ENCODE results near the gene HOXC6. TPM values are rescaled to one million over a fixed set of nuclear protein-coding genes. Genes with fewer than 3 reads are reported as not detected.
"Not testable (repeated sequence)": the region's sequence is repeated elsewhere in the genome, so short reads cannot be mapped to it uniquely, and the experiment has no call there.

Gene HOXC6
- polyA plus RNA-seq, 3 donors, result 0.56 to 3.1 (median 0.95) TPM

DNA sequence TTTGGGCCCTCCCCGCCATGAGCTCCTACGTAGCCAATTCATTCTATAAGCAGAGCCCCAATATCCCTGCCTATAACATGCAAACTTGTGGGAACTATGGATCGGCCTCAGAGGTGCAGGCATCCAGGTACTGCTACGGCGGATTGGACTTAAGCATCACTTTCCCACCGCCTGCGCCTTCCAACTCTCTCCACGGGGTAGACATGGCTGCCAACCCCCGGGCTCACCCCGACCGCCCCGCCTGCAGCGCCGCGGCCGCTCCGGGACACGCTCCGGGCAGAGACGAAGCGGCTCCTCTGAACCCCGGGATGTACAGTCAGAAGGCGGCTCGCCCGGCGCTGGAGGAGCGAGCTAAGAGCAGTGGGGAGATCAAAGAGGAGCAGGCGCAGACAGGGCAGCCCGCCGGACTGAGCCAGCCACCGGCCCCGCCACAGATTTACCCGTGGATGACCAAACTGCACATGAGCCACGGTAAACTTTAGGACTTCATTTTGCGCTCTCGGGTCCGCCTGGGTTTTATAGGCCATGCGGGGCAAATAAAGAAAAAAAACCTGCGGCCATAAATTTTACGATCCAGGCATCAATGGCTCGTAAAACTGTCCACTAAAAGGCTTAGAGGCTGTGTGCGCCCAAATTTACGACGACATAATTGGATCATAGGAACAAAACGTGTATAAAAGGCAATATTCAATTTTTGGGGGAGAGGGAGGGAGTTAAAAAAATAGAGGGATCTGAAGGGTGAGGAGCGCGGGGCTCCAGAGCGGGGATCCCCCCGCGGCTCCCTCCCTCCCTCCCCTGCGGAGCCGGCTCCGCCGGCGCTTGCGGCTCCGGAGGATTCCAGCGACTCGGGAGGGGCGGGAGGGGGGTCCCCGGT is 5.1 kb downstream of the HOXC6 start:
- no peak overlapping the region for H3K27ac ChIP-seq (ENCODE audit: low read depth, low read length)
- whole genome bisulfite sequencing, 3 donors, result 1 to 2% (median 2%) methylated on average over 55 to 61 of the region's 61 CpGs

DNA sequence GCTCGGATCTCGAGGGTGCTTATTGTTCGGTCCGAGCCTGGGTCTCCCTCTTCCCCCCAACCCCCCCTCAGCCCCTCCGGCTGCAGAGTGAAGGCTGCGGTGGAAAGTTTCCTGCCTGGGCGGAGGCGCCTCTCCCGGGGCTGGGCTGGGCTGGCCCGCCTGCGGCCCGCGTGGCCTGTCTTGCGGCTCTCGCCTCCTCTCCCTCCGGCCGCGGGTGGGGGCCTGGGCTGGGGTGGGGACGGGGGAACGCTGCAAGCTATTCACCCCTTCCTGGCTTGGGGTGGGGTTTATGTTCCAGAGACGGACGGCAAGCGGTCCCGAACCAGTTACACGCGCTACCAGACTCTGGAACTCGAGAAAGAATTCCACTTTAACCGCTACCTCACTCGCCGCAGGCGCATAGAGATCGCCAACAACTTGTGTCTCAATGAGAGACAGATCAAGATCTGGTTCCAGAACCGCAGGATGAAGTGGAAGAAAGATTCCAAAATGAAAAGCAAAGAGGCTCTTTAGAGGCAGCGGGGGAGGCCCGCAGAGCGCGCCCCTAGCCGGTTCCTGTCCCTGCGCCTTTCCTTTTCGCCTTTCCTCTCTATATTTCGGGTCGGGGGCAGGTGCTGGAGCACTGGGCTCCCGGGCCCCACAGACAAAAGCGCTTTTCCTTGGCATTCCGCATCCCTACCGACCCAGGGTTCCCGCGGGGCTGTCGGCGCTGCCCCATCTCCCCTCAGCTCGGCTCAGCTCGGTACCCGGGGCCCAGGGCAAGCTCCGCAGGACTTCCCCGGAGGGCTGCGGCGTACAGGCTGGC is 5.9 kb downstream of the HOXC6 start:
- no peak overlapping the region for H3K27ac ChIP-seq (ENCODE audit: low read depth, low read length)
- 9 to 27% (median 14%) methylated on average over 45 to 57 of the region's 57 CpGs for WGBS, 3 donors

DNA sequence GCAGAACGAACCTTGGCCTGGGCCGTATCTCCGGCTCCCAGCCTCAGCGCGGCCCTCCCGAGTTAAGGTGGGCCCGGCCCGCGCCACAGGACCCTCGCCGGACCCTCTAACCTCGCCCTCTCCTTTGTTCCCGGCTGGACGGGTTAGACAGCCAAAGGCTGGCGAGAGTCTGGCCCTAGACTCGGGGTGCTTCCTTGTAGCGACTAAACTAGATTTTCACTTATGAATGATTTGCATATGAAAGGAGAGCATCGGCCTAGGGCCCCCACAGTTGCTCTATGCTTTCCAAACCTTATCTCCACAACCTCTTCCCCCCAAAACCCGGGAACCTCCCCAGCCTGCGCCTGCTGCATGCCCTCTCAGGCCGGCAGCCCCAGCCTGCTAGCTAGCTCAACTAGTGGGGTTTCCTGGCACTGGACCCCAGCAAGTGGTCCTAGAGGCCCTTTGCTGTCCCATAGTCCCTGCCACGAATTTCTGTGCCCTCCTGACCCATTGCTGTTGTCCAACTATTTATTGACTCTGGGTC is 6.6 kb downstream of the HOXC6 start:
- H3K27ac ChIP-seq (ENCODE audit: low read depth, low read length), result no peak overlapping the region
- 39 to 59% (median 44%) methylated on average over 21 to 22 of the region's 22 CpGs for WGBS, 3 donors

DNA sequence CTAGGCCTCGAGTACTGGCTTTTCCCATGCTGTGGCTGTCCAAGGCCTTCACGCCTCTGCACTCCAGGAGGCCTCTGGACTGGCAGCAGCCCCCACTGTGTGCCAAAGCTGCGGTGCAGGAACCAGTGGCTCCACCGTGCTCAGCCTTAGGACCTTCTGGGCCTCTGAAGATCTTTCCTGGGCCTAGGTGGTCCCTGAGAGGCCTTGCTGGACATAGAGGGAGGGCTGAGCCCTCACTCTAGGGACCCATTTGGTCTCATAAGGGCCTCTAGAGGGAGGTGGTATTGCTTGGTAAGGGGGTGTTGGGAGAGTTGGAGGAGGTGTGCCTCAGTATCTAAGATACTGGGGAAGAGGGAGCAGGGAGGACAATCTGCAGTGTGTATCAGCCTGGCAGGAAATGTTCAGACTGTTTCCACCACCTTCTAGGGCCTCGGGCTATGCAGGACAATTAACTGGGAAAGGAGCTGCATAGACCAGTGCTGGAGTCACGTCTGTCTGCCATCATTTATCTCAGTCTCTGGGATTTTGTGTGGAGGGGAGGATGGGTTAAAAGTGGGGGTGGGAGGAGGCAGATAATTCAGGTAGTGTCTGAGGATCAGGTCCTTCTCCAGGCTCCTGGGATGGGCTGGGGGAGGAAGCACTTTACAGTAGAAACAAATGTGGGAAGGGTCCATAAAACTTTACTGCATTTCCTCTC is 7.5 kb downstream of the HOXC6 start:
- no peak overlapping the region for H3K27ac ChIP-seq (ENCODE audit: low read depth, low read length)
- 71 to 77% (median 76%) methylated on average over 6 of the region's 6 CpGs for WGBS, 3 donors

DNA sequence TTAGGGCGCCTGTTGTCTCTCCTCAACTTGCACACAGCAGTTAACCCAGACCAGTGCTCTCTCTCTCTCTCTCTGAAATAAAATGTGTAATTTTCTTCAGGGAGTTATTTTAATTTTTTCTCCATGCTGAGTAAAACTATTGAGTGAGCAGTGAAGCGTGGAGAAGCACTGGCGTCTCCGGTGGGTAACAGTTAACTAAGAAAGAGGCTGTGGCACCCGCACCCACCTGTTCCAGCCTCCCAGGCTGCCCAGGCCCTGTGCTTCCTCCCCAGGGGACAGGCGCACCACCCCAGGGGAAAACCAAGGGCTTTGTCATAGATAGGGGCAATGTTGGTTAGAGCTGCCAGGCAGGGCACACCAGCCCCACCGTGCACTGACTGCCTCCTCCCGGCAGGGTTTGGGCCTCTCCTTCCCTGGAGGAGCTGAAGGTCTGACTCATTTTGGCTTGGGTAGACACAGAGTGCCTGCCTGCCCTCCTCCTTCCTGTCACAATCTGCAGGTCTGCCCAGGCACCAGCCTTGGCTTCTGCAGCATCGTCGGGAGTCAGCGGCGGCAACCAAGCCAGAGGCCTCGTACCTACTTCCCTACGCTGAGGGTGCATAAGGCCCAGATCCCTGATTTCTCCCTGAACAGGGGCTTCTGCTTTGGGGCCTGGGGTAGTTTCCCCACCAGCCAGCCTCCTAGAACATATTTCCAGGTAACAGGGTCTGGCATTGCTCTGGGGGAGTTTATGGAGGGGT is 8.6 kb downstream of the HOXC6 start:
- 56 to 70% (median 64%) methylated on average over 14 of the region's 14 CpGs for WGBS, 3 donors
- H3K27ac ChIP-seq (ENCODE audit: low read depth, low read length), result no peak overlapping the region

DNA sequence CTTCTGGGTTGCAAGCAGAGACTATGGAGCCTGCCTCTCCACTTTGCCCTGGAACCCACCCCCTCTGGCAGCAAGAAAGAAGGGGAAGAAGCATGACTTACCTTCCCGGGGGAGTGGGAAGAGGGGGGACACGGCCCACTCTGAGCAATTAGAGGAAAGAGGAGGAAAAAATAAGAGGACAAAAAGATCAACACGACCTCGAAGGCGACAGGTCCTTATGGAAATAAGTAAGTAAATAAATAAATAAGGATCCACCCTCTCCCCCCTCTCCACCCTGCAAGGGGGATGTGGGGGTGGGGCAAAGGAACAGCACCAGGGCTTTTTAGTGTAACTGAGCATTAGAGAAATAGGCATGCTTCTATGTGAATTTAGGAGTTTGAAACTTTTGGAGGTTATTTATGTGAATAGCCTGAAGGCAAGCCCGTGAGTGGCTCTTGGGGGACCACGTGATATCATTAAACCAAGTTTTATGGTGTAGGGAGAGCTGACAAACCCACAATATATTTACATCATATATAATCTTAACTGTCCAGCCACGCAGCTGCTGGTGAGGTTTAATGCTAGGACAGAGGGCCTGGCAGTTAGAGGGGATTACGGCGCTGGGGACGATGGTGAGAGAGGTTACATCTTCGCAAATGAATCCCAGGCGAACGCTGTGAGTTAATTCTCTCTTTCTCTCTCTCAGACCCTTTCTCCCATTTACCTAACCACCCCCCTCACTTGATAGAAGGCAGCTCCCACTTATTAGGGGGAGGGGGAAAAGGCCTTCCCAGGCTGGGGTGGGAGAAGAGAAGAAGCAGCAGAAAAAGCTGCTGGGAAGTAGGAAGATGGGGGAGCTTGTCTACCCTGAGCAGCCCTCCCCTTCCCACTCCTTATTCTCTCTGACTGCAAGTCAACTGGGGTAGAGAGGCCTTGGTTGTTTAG is 9.4 kb downstream of the HOXC6 start:
- WGBS, 3 donors, result 47 to 58% (median 54%) methylated on average over 14 of the region's 14 CpGs
- no peak overlapping the region for H3K27ac ChIP-seq (ENCODE audit: low read depth, low read length)

DNA sequence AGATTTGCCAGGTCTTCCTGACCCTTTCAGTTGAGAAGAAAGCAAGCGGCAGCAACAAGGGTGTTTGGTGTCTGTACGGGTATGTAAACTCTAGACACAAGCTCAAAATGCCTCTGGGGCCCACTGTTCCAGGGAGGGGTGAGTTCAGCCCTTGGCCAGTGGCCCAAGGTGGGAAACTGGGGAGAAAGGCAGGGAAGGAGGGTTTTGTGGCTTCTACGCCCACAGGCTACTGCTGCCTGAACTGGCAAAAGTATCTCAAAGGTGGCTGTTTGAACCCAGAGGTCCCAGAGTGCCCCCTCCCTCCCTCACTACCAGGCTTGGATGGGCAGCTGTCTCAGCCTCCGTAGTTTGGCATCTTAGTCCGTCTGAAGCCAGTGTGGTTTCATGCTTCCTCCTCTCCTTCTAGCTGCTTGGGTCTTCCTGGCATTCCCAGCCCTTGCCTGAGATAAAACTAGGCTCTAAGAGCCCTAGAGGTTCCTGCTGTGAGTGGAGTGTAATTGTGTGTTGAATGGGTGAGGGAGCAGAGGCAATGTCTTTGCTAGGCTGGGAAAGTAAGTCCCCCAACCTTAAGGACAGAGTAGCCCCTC is 10.1 kb downstream of the HOXC6 start:
- WGBS, 3 donors, result 46 to 58% (median 50%) methylated on average over 5 of the region's 5 CpGs
- H3K27ac ChIP-seq (ENCODE audit: low read depth, low read length), result no peak overlapping the region

DNA sequence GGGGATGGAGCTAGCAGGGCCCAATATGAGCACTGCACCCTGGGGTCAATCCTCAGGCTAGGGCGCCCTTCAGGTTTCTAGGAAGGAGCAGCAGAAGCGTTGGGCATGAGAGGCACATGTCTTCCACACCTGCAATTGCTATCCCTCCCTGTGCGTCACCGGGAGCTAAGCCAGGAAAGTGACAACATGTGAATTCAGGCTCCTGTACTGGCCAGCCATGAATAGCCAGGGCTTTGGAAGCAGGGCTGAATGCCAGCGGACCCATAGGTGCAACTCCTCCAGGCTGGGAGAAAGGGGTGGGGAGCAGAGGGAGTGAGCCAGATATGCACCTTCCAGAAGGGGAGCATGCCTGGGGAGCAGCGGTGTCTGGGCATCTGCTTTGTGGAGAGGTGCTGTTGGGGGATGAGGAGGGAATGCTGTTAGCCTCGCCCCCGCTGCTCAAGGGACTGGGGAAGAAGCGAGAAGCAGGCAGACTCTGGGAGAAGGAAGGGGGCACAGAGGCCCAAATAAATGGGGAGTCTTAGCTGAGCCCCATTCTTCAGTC is 10.7 kb downstream of the HOXC6 start:
- 17 to 45% (median 44%) methylated on average over 9 of the region's 9 CpGs for WGBS, 3 donors

DNA sequence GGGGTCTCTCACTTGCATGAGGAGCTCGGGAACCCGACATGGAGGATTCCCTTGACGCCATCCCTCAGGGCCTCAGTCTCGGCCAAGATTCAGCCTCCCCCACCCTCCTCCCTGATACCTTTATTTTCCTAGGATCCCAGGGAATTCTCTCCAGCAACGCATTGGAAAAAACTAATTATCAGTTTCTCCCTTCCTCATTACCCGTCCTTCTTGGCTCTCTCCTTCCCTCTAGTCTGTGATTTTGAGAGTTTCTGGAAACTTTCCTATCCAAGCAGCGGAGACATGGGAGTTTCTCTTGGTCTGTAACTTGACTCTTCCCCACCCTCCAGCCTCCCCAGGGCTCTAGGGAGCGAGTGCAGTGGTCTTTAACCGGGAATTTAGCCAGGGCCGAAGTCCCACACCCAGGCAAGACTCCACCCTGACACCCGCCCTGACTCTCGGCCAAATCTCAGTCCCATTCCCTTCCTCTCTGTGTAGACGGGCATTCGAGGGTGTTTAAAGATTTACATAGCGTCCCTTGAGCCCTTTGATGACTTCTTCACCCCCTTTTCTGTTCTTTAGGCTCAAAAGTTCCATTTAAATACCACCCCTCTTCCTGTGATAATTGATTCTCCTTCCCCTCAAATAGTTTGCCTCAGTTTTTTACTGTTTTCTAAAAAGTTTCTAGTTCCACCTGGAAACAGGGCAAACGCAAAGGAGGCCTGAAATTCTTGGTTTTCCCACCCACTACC is 11.3 kb downstream of the HOXC6 start:
- H3K27ac ChIP-seq (ENCODE audit: low read depth, low read length), result no peak overlapping the region
- 8 to 21% (median 20%) methylated on average over 15 to 16 of the region's 16 CpGs for WGBS, 3 donors

More for the DNA sequence above, 10.7 kb downstream of the HOXC6 start:
- H3K27ac ChIP-seq (ENCODE audit: low read depth, low read length), result no peak overlapping the region

DNA sequence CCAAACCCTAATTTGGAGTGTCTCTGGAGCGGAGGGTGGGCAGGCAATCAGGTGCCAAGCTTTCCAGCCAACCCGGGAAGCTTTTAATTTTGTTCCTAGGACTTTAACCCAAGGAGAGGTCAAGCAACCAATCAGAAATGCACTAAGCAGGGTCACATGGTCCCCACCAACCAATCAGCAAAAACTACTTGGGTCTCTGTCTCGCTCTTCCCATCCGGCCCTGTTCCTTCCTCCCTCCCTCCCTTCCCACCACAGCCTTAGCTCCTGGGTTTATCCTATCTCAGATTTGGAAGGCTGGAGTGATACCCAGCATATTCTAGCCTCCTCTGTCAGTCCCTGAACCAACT is 11.9 kb downstream of the HOXC6 start:
- H3K27ac ChIP-seq (ENCODE audit: low read depth, low read length), result no peak overlapping the region
- 29 to 44% (median 33%) methylated on average over 4 of the region's 4 CpGs for WGBS, 3 donors

DNA sequence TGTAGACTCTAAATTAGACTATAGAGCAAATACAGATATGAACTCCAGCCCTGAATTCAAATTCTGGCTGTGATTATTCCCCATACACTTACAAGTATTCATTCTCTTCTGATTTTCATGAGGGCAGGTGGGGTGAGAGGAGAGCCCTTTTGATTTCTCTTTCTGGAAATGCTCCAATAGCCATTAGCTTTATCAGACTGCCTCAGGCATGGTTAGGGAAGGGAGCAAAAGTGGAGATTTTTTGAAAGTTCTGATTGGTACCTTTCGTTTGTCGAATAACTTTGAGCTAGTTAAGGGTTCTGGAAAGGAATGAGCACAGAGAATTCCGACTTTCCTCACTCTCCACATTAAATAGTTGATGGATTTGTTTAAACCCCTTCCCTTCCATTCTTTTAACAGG is 12.4 kb downstream of the HOXC6 start:
- WGBS, 3 donors, result 56 to 75% (median 69%) methylated on average over 3 of the region's 3 CpGs
- no peak overlapping the region for H3K27ac ChIP-seq (ENCODE audit: low read depth, low read length)

DNA sequence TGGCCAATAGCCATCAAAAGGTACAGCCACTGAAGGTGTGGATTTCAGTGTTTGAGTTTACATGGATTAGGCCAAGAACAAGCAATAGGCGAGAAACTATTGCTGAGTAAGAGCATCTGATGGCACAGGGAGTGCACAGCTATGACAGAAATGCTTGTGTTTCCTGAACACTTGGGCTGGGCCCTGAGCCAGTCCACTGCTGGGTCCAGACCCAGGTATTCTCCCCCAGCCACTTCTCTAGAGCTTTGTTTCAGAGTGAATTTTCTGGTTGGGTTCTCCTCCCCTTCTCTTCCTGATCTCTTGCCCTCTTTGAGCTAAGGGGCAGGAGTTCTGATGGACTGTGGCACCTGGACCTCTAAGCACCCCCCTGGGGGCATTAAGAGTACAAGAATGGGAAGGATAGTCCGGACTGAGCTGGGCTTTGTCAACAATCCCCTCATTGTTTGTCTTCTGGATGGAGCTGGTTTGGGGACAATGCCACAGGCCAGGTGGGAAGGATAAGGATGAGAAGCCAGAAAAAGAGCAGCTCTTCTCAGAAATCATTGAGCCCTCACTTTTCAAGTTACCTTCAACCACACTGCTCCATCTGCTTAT is 13.0 kb downstream of the HOXC6 start:
- H3K27ac ChIP-seq (ENCODE audit: low read depth, low read length), result no peak overlapping the region
- 40 to 68% (median 61%) methylated on average over 2 of the region's 2 CpGs for WGBS, 3 donors

DNA sequence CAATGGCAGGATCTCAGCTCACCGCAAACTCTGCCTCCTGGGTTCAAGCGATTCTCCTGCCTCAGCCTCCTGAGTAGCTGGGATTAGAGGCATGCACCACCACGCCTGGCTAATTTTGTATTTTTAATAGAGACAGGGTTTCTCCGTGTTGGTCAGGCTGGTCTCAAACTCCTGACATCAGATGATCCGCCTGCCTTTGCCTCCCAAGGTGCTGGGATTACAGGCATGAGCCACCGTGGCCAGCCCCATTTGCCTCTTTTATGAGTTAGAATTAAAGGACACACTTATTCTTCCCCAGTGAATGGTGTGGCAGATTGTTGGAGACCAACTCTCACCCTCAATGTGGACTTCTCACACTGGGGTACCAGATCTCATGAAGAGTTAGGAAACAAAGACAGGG is 13.8 kb downstream of the HOXC6 start:
- 53 to 74% (median 74%) methylated on average over 6 of the region's 6 CpGs for WGBS, 3 donors

DNA sequence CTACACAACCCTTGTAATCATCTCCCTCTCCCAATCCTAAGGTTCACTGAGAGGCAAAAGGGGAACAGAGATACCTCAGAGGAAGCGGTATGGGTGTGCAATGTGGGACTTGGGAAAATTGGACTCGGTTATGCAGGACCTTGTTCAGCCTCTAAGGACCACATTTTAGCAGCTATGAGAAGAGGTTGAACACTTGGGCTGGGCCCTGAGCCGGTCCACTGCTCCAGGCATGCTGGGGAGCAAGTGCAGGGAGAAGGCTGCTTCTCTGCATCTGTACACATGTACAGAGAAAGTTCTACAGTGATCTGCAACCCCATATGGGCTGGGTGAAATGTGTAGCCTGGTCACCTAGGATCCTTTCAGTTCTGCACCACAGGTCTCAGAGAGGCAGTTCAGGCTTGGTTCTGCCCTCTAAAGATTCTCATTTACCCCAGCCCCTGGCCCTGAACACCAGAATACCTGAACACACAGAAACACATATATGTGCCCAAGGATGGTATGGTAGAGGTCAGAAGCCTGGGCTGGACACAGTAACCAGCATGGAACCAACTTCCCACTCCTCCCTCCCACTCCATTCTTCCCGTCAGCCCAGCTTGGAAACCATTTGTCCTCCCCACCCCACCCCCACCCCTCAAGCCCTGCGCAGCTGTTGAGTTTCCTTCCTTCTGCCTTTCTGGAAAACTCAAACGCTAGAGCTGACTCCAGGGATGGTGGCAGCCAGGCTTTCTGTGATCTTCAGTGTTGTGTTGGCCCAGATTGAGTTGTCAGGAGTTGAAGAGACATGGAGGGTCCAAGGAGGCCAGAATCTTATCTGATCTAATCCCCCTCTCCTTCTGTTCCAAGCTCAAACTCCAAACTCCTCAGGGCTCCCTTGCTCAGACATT is 15.0 kb downstream of the HOXC6 start:
- no peak overlapping the region for H3K27ac ChIP-seq (ENCODE audit: low read depth, low read length)
- 37 to 40% (median 38%) methylated on average over 6 of the region's 6 CpGs for WGBS, 3 donors

More for the DNA sequence above, 13.8 kb downstream of the HOXC6 start:
- not testable (repeated sequence) for H3K27ac ChIP-seq (ENCODE audit: low read depth, low read length)
